ENCODE data around the gene METRN.
"Not testable (repeated sequence)": the region's sequence is repeated elsewhere in the genome, so short reads cannot be mapped to it uniquely, and the experiment has no call there.

Gene METRN

GRCh38 chr16:751152-752006 is 36.5 kb downstream of the METRN start:
- H3K79me2 ChIP-seq: no peaks in the 10 kb centered on the region
- no peak for TF ChIP-seq CTCF (IDR thresholded peaks at IDR 0.05)
- H3K4me3 ChIP-seq (ENCODE audit: low read depth, low read length): no peak overlapping the region
- no peak overlapping the region for H2AFZ ChIP-seq
- H3K27ac ChIP-seq: no peak overlapping the region
- H3K9ac ChIP-seq: no peak overlapping the region
- no peaks in the 10 kb centered on the region for H3K9me3 ChIP-seq (ENCODE audit: control insufficient read depth, low read length)
- no peaks in the 10 kb centered on the region for H3K27me3 ChIP-seq (ENCODE audit: control insufficient read depth, insufficient read depth, low read length)
- no peaks in the 10 kb centered on the region for H3K4me1 ChIP-seq
- no peaks in the 10 kb centered on the region for H3K36me3 ChIP-seq (ENCODE audit: control insufficient read depth, insufficient read depth, low read length)
- H3K4me2 ChIP-seq (ENCODE audit: low read length): no peak overlapping the region

GRCh38 chr16:752007-752312 is 37.0 kb downstream of the METRN start:
- Histone ChIP-seq H3K79me2 (no peaks in the 10 kb centered on the region), H3K27me3 (ENCODE audit: control insufficient read depth, insufficient read depth, low read length) (no peaks in the 10 kb centered on the region), H3K4me1 (no peaks in the 10 kb centered on the region), H3K4me2 (ENCODE audit: low read length) (no peak overlapping the region), H3K4me3 (ENCODE audit: low read depth, low read length) (no peak overlapping the region), H3K9me3 (ENCODE audit: control insufficient read depth, low read length) (no peaks in the 10 kb centered on the region), H3K27ac (no peak overlapping the region), H3K36me3 (ENCODE audit: control insufficient read depth, insufficient read depth, low read length) (no peaks in the 10 kb centered on the region), H2AFZ (no peak overlapping the region), H3K9ac (no peak overlapping the region)
- no peak for TF ChIP-seq CTCF (IDR thresholded peaks at IDR 0.05)

GRCh38 chr16:754121-754607 is 39.2 kb downstream of the METRN start:
- H3K36me3 ChIP-seq (ENCODE audit: control insufficient read depth, insufficient read depth, low read length); H2AFZ ChIP-seq; H3K4me3 ChIP-seq (ENCODE audit: low read depth, low read length); H3K79me2 ChIP-seq; H3K9me3 ChIP-seq (ENCODE audit: control insufficient read depth, low read length); H3K4me1 ChIP-seq; H3K27me3 ChIP-seq (ENCODE audit: control insufficient read depth, insufficient read depth, low read length); H3K4me2 ChIP-seq (ENCODE audit: low read length); H3K27ac ChIP-seq; H3K9ac ChIP-seq: not testable (repeated sequence)

- no peak overlapping the region for H3K4me3 ChIP-seq (ENCODE audit: low read depth, low read length)
- no peaks in the 10 kb centered on the region for H3K4me1 ChIP-seq
- no peak overlapping the region for H3K4me2 ChIP-seq (ENCODE audit: low read length)
- no peak for TF ChIP-seq CTCF (IDR thresholded peaks at IDR 0.05)
- H2AFZ ChIP-seq: no peak overlapping the region
- H3K27ac ChIP-seq: no peak overlapping the region
- H3K27me3 ChIP-seq (ENCODE audit: control insufficient read depth, insufficient read depth, low read length): no peaks in the 10 kb centered on the region
- H3K79me2 ChIP-seq: no peaks in the 10 kb centered on the region
- H3K9me3 ChIP-seq (ENCODE audit: control insufficient read depth, low read length): no peaks in the 10 kb centered on the region
- no peak overlapping the region for H3K9ac ChIP-seq
- no peaks in the 10 kb centered on the region for H3K36me3 ChIP-seq (ENCODE audit: control insufficient read depth, insufficient read depth, low read length)
Observed at GRCh38 chr16:754656-755055, 39.7 kb downstream of the METRN start.

GRCh38 chr16:756428-756827 is 41.5 kb downstream of the METRN start:
- Histone ChIP-seq H3K79me2 (no peaks in the 10 kb centered on the region), H3K4me2 (ENCODE audit: low read length) (no peak overlapping the region), H3K9ac (no peak overlapping the region), H3K36me3 (ENCODE audit: control insufficient read depth, insufficient read depth, low read length) (no peaks in the 10 kb centered on the region), H3K4me1 (no peaks in the 10 kb centered on the region), H3K27ac (no peak overlapping the region), H3K9me3 (ENCODE audit: control insufficient read depth, low read length) (no peaks in the 10 kb centered on the region), H2AFZ (no peak overlapping the region), H3K27me3 (ENCODE audit: control insufficient read depth, insufficient read depth, low read length) (no peaks in the 10 kb centered on the region), H3K4me3 (ENCODE audit: low read depth, low read length) (no peak overlapping the region)
- TF ChIP-seq CTCF (IDR thresholded peaks at IDR 0.05): no peak
